BE2C (cell line): ENCODE results near the gene RAET1L.

Source experiments
- DNase-seq: peaks from one replicate; pipeline ENCODE4 v3.0.0-alpha.2; 2020
- H3K27me3 ChIP-seq: fragments of 250-450 bp; sonication (Bioruptor Pico); 2 replicates; pipeline ENCODE4 v1.5.1; 2020; ENCODE audit warnings: mild to moderate bottlenecking
- H3K36me3 ChIP-seq: fragments of 250-450 bp; sonication (Bioruptor Pico); 2 replicates; pipeline ENCODE4 v1.5.1; 2020; ENCODE audit warnings: mild to moderate bottlenecking
- H3K4me1 ChIP-seq: fragments of 250-450 bp; sonication (Bioruptor Pico); 2 replicates; pipeline ENCODE4 v1.5.1; 2020
- H3K4me3 ChIP-seq: 2 replicates; pipeline ENCODE4 v1.5.1; 2011; ENCODE audit warnings: low read depth, low read length
- H3K9me3 ChIP-seq: fragments of 250-450 bp; sonication (Bioruptor Pico); 2 replicates; pipeline ENCODE4 v1.5.1; 2020
- TF ChIP-seq, protein P1 (sequence below): IDR thresholded peaks from 2 replicates; pipeline ENCODE4 v1.5.1; 2012; ENCODE audit warnings: mild to moderate bottlenecking, low read depth, low read length

RAET1L gene

GRCh38 chr6:150058231-150058792, 33.0 kb upstream of the RAET1L start:
- Histone ChIP-seq H3K36me3 (no peaks in the 10 kb centered on the region), H3K27me3 (peaks cover 50% of the 10 kb centered on the region), H3K4me1 (no peaks in the 10 kb centered on the region), H3K4me3 (no peak overlapping the region), H3K9me3 (no peaks in the 10 kb centered on the region)
- TF ChIP-seq, protein P1, sequence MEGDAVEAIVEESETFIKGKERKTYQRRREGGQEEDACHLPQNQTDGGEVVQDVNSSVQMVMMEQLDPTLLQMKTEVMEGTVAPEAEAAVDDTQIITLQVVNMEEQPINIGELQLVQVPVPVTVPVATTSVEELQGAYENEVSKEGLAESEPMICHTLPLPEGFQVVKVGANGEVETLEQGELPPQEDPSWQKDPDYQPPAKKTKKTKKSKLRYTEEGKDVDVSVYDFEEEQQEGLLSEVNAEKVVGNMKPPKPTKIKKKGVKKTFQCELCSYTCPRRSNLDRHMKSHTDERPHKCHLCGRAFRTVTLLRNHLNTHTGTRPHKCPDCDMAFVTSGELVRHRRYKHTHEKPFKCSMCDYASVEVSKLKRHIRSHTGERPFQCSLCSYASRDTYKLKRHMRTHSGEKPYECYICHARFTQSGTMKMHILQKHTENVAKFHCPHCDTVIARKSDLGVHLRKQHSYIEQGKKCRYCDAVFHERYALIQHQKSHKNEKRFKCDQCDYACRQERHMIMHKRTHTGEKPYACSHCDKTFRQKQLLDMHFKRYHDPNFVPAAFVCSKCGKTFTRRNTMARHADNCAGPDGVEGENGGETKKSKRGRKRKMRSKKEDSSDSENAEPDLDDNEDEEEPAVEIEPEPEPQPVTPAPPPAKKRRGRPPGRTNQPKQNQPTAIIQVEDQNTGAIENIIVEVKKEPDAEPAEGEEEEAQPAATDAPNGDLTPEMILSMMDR: no peak
- DNase-seq: no peak

DNA sequence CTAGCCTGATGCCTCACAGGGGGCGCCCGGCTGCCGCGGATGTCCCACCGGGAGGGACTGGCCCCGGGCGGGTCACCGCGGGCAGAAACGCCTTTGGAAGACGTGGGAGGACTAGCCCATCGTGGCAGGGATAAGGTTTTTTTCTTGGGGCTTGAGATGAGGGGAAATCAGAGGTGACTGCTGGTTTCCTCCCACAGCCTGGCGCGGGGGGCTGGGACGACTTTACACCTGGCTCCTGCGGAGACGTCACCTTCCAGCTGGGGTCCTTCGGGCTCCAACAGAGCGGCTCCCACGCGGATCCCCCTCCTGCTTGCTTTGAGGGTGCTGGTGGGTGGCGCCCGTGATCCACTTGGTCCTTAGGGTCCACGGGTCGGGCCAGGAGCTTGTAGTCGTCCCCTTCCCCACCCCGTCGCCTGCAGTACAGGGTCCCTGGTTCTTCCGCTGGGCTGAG, 32.2 kb upstream of the RAET1L start:
- Histone ChIP-seq H3K4me3 (no peak overlapping the region), H3K27me3 (peaks cover 55% of the 10 kb centered on the region), H3K9me3 (no peaks in the 10 kb centered on the region), H3K36me3 (no peaks in the 10 kb centered on the region), H3K4me1 (no peaks in the 10 kb centered on the region)
- TF ChIP-seq, protein P1: no peak
- no peak for DNase-seq

DNA sequence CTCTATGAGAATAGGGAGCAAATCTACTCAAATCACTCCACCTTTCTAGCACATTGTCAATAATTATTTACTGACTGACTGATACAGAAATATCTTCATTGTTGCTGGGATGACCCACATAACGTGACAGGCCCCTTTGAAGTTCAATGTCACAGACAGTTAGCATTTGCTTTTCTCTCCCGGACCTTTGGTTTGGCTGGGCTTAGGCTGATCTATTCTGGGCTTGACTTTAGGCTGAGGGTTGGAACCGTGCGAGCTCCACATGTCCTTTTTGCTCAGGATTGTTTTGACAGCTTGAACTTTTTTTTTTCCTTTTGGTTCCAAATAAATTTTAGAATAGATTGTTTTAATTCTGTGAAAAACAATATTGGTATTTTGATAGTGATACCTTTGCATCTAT, 31.6 kb upstream of the RAET1L start:
- peaks cover 60% of the 10 kb centered on the region for H3K27me3 ChIP-seq
- H3K4me1 ChIP-seq: no peaks in the 10 kb centered on the region
- no peaks in the 10 kb centered on the region for H3K9me3 ChIP-seq
- no peak for DNase-seq
- H3K36me3 ChIP-seq: no peaks in the 10 kb centered on the region
- H3K4me3 ChIP-seq: no peak overlapping the region
- TF ChIP-seq, protein P1: no peak

- Histone ChIP-seq H3K4me1 (no peaks in the 10 kb centered on the region), H3K27me3 (peaks cover 64% of the 10 kb centered on the region), H3K9me3 (no peaks in the 10 kb centered on the region), H3K4me3 (no peak overlapping the region), H3K36me3 (no peaks in the 10 kb centered on the region)
- DNase-seq: no peak
- TF ChIP-seq, protein P1: no peak
These were observed 30.8 kb upstream of the RAET1L start for GRCh38 chr6:150056156-150056555.

GRCh38 chr6:150055131-150055530, 29.8 kb upstream of the RAET1L start:
- TF ChIP-seq, protein P1: no peak
- H3K4me3 ChIP-seq: no peak overlapping the region
- peaks cover 65% of the 10 kb centered on the region for H3K27me3 ChIP-seq
- no peaks in the 10 kb centered on the region for H3K36me3 ChIP-seq
- H3K4me1 ChIP-seq: no peaks in the 10 kb centered on the region
- H3K9me3 ChIP-seq: no peaks in the 10 kb centered on the region
- DNase-seq: no peak

DNA sequence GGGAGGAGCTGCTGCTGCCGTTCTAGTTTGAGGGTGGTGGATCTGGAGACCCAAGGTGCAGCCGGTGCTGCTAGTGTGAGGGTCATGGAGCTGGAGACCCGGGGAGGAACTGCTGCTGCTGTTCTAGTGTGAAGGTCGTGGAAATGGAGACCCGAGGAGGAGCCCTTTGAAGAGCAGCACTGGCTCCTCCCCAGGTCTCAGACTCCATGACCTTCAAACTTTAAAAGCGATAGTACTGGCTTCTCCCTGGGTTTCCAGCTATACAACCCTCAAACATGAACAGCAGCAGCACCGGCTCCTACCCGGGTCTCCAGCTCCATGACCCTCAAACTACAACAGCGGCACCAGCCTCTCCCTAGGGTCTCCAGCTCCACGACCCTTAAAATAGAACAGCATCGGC, 28.1 kb upstream of the RAET1L start:
- no peaks in the 10 kb centered on the region for H3K4me1 ChIP-seq
- DNase-seq: no peak

More for the DNA sequence above, 28.1 kb upstream of the RAET1L start:
- TF ChIP-seq, protein P1: no peak
- Histone ChIP-seq H3K9me3 (no peaks in the 10 kb centered on the region), H3K27me3 (peaks cover 56% of the 10 kb centered on the region), H3K36me3 (no peaks in the 10 kb centered on the region), H3K4me3 (no peak overlapping the region)
